Measurements from ENCODE around the gene SLC66A2. TPM values are rescaled to one million over a fixed set of nuclear protein-coding genes. Genes with fewer than 3 reads are reported as not detected.

Gene SLC66A2
- total RNA-seq, 1 experiment from 2014 or later = 30.5 TPM

DNA sequence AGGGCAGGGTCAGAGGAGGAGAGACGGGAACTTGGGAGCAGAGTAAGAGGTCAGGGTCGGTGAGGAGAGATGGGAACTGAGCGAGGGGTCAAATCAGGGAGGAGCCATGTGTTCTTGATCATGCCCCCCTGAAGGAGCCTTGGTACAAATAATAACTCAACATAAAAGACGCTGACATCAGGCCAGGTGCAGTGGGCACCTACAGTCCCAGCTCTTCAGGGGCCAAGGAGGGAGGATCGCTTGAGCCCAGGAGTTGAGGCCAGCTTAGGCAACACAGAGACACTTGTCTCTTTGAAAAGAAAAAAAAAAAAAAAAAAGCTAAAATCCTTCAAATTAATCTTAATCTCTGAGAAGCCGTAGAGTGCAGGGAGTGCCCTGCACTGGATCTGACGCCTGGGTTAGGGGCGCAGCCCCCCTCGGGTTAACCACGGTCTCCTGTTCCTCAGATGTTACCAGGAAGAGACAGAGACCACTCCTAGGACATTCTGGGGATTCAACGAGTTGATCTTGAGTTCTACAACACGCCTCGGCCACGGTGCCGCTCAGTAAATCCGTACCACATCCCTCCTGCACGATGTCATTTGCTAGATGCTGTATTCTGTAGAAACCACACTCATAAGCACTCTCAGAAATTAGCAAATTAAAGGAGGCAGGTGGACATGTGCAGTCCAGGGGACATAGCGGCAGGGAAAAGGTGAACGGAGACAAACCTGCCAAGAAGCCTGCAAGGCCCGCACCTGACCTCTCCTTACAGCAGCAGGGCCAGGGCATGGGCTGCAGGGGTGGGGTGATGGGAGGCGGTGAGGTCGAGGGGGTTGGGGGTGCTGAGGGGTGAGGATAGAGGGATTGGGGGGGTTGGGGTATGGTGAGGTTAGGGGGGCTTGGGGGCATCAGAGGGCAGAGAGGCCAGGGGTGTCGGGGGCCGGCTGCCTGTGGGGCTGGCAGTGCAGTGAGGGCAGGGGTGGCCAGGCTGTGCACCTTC, 29.2 kb downstream of the SLC66A2 start:
- DNase-seq (ENCODE audit: low read depth) = no peak

DNA sequence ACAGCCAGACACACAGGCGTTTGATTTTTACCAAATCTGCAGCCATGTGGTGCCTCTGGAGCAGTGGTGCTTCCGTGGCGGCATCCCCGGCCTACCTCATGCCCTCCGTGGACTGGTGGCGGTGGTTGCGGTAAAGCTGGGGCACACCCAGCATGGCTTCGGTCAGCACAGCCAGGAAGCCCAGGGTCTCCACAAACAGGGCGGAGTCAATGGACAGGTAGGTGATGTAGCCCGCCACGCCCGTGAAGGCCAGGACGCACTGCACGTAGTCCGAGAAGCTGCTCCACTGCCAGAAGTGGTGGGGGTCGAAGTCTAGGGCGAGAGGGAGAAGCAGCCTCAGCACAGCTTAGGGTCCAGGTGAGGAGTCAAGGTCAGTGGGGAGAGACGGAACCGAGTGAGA, 32.4 kb downstream of the SLC66A2 start:
- DNase-seq (ENCODE audit: low read depth) = no peak

DNA sequence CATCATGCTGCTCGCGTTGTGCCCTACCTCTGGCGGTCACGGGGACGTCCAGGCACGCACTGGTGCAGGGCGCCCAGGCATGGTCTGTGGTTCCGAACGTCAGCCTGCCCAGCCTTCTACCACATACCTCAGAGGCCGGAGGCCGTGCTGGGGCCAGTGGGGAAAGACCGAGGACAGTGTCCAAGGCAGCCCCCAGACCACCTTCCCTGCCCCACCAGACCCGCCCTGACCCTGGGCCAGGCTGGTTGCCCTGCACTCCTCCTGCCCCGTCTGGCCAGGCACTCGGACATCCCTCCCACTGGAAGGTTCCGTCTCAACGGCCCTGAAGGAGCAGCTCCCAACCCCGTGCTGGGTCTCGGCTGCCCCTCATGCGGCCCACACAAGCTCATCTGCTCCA, 32.8 kb downstream of the SLC66A2 start:
- DNase-seq (ENCODE audit: low read depth) = no peak

DNA sequence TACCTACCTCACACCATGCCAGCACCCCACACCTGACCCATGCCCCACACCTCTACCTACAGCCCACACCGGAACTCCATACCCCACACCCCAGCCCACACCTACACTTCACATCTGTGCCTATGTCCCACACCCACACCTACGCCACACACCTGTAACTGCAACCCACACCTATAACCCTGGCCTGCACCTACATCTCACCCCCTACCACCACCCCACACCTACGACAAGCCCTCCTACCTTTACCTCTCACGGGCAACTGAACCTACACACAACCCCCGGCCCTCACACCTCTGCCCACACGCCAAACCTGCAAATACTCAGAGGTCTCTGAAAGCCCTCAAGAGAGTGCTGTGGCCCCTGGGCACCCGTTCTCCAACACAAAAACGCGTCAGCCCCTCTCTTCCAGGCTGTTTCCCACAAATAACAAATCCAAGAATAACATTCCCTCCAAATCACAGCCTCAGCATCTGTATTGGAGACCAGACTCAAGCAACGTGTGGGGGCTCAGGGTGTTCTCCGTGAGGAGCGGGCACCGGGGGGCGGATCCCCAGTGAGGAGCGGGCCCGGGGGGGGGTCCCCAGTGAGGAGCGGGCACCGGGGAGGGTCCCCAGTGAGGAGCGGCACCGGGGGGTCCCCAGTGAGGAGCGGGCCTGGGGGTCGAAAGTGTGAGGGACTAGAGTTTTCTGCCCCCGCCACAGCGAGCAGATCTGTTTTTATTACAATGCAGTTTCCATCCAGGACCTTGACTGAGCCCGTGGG, 33.4 kb downstream of the SLC66A2 start:
- DNase-seq (ENCODE audit: low read depth) = no peak

DNA sequence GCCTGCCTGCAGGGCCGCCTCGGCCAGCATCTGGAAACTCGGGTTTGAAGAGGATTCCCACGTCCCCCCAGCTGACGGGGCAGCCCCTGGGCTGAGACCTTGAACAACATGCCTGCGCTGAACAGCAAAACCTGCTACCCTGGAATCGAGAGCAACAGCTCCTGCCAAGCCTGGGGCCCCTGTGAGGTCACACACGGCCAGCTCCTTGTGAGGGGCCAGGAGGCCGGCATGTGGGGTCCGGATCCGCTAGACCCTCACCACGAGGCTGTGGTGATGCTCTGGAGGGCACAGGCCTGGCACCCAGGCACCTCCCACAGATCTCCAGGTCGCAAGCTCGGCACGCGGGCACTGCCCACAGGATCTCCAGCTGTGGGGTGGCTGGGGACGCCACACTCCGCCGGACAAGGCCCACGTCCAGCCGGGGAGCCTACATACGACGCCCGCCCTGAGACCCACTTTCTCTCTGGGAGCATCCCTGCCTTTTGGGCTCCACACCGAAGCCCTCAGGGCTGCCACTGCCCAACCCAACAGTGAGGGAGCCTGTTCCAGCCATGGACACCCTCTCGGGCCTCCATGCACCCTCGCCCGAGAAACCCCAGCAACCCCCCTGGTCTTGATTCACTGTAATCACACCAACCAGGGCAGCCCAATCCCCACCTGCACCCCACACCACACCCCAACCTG, 34.1 kb downstream of the SLC66A2 start:
- DNase-seq (ENCODE audit: low read depth) = no peak

DNA sequence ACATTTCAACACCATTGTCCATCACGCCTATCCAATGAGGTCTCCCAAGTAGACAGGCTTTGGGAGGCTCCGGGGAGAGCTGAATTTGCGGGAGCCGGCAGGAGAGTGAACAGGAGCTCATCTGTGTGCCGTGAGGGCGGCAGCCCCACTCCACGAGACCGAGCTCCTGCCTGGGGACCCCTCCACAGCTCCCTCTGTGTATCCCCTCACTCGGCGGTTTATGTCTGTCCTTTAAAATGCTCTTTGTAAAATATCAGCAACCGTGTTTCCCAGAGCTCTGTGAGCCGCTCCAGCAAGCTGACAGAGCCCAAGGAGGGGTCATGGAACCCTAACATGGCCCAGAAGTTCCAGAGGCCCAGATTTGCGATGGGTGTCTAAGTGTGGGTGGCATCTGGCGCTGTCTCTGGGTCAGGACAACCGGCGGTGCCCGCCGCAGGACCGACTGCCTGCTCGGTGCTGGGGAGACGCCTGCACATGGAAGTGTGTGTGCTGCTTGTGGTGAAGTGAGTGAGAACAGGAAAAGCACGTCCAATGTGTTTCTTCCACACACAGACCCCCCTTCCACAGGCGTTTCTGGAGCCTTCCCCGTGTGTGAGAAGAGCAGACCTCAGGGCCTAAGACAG, 34.8 kb downstream of the SLC66A2 start:
- DNase-seq (ENCODE audit: low read depth) = no peak

DNA sequence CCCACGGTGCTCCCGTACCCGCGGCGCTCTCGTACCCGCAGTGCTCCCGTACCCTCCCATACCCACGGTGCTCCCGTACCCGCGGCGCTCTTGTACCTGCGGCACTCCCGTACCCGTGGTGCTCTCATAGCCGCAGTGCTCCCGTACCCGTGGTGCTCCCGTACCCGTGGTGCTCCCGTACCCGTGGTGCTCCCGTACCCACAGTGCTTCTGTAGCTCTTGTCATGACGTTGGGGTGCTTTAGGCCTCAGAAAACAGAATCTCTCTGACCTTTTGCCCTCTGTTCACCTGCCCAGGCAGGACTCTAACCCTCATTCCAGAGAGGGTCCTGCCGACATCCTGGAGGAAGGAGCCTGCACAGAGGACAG, 35.3 kb downstream of the SLC66A2 start:
- DNase-seq (ENCODE audit: low read depth) = no peak

DNA sequence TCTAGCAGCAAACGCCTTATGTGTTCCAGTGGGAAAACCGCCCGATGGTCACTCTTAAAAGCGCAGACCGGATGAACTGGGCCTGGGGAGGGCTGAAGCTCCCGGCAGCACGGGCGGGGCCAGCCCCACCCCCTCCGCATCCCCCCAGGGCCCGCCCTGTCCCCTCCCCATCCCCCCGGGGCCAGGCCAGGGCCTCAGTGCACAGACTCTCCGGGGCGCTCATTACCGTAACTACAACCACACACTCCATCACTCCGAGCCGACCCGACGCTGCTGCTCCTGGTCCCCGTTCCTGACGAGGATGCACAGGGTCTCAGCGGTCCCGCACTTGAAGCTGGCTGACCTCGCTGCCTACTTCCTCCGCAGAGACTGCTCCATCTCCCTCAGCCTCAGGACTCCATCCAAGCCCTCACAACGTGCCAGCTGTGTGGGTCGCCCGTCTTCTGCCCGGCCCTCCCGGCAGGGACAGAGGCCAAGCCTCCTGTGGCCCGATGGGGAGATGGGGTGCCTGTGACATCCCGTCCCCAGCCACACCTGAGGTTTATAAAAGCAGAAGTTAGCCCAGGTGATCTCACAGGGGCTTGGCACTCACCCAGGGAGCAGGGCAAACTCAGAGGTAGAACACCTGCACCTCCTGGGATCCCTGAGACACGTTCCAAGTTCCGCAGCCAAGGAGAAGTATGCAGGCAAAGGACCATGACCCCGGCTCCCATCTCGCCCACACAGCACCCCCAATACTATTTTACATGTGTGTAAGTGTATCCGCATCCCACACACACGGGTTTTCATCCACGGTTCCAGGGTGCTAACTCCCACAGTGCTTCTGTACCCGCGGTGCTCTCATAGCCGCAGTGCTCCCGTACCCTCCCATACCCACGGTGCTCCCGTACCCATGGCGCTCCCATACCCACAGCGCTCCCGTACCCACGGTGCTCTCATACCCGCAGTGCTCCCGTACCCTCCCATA, 36.0 kb downstream of the SLC66A2 start:
- no peak for DNase-seq (ENCODE audit: low read depth)

DNA sequence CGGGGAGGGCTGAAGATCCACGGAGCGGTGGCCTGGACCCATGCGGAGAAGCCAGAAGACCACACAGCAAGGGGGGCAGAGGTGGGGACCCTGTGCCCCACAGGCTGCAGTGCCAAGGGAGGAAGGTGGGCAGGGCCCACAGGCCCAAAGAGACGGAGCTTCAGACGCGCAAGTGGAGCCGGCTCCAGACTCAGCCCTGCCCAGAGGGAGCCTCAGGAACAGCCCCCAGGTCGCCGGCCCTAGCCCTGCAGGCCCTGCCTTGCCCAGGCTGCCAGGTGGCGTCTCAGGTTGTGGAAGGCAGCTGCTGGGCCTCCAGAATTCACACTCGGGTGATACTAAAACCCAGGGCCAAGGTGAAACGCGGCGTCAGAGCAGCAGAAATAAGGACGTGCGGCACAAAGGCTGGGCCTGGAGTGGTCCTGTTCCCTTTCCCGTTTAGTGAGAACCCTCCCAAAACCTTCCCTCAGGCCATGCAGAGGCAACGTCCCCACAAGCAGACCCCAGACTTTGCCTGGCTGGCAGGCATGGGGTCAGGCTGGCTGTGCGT, 36.8 kb downstream of the SLC66A2 start:
- DNase-seq (ENCODE audit: low read depth) = no peak

DNA sequence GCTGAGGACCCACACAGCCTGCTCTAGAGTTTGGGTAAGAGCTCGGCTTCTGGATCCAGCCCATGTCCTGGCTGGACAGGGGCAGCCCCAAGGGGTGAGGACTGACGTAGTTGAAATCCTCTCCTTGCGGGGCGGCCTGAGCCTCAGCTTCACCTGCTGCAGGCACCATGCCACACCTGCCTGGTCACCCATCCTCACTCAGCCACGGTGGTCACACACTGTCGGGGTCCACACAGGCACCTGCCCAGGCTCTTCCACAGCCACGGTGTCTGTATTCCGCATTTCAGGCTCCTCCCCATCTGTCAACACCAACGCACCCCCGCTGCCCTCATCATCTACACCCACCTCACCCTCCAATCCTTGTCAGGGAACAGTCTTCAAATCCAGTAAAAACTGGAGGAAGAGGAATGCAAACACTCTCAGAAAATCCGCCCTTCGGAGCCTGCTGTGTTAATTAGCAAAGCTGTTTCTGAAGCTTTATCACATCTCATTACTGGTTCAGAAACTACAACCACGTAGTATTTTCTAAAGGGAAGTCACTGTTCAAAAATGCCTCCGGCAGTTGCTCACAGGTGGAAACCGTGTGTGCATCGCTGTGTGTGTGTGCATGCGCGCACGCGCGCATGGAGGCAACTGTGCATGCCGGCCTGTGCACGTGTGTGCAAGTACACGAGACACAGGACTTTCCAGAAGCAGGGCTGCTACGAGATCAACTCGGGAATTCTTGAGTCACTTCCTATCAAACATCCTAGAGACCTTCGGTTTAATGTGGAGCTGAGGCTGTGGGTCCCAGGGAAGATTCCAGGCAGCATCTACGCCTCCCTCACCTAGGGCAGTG, 38.2 kb downstream of the SLC66A2 start:
- no peak for DNase-seq (ENCODE audit: low read depth)

DNA sequence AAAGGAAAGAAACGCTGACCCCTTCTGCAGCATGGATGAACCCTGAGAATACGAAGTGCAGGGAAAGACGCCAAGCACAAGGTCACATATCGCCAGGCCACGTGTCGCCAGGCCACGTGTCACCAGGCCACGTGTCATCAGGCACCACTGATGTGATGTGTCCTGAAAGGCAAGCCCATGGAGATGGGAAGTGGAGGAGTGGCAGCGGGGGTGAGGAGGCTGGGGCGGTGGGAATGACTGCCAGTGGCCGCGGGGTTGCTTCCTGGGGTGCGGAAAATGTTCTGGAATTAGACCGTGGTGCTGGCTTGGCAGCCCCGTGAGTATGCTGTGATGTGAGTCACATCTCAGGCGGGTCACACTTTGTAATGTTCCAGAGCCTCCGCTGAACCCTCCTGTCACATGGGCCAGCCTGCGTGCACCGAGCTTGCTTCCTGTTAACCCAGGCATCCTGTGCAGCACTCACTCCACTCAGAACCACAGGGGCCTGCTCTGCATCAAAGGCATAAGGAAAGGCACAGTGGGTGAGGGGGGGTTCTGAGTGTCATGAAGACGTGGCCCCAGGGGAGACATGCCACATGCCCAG, 39.0 kb downstream of the SLC66A2 start:
- no peak for DNase-seq (ENCODE audit: low read depth)

DNA sequence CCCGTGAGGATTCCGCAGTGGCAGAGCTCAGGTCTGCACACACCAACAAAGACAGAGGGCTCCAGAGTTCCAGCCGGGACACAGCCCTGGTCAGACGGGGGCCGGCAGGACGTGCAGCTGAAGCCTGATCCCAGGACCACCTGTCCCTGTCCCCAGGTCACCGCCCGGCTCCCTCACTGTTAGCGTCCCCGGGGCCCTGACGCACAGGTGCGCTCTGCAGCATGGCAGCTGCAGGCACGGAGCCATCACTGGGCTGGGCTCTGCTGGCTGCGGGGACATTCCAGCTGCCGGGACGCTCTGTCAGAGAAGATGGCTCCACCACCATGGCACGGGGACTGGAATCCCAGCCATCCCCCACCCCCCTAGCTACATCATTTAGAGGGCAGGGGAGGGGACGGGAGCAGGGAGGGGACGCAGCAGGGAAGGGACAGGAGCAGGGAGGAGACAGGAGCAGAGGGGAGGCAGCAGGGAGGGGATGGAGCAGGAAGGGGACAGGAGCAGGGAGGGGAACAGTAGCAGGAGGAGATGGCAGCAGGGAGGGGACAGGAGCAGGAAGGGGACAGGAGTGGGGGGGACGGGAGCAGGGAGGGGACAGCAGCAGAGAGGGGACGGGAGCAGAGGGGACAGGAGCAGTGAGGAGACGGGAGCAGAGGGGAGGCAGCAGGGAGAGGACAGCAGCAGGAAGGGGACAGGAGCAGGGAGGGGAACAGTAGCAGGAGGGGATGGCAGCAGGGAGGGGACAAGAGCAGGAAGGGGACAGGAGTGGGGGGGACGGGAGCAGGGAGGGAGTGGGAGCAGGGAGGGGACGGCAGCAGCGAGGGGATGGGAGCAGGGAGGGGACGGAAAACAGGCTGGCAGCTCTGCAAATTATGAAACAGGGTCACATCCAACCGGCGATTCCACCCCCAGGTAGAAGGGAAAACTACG, 39.8 kb downstream of the SLC66A2 start:
- DNase-seq (ENCODE audit: low read depth) = no peak

DNA sequence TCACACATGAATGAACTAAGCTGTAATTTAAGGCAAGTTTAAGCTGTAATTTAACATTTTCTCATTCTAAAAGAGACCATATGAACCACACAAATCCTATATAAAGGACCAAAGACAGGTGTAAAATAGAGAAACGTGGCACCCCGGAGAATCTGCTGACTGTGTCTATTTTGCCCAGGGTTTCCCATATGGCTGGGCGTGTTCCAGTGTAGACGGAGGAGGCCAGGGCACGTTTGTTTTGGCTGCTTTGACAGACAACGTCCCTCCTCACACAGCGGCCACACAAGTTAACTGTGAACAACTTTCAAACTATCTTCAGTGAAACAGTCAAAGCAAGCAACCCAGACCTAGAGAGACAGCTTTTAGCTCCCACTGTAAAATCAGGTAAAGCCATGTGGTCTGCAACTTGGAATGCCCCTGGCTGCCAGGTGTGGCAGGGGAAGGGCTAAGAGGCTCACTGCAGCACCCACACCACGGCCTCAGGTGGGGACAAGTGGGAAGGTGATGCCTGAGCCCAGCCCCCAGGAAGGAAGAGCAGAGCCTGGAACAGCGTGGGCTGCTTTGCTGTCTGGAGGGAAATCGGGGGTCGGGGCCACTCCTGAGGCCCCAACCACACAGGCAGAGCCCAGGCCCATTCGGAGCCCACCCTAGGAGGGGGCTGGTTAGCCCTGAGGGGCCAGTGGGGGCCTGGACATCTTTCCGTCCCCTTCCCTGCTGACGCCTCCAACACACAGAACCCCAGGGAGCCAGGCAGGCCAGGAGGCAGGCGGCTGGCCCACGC, 40.7 kb downstream of the SLC66A2 start:
- no peak for DNase-seq (ENCODE audit: low read depth)

DNA sequence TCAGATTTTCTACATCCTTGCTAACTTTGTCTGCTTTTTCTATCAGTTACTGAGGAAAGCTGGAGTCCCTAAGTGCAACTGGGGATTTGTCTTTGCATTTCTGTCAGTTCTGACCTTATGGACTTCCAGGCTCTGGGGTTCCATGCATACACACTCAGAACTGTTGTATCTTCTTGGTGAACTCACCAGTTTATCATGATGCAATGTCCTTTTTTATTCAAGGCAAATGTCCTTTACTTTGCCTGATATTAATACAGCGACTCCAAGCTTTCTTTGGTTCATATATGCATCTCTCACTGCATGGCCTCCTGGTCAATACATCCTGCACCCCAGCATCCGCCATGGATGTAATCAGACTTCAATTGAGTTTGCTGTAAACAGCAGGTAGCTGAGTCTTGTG, 44.7 kb downstream of the SLC66A2 start:
- no peak for DNase-seq (ENCODE audit: low read depth)

DNA sequence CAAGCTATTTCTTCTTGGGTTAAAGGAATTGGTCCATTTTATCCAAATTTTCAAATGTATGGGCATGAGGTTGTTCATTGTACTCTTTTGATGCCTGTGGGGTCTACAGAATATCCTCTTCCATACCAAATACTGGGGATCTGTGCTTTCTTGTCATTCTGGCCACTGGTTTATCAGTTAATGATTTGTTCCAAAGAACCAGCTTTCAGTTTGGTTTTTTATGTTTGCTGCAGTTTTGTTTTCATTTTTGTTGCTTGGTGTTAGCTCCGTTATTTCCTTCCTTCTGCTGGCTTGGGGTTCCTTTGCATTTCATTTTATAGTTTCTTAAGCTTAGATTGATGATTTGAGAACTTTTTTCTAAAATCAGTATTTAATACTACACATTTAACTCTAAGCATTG, 45.5 kb downstream of the SLC66A2 start:
- DNase-seq (ENCODE audit: low read depth) = no peak

DNA sequence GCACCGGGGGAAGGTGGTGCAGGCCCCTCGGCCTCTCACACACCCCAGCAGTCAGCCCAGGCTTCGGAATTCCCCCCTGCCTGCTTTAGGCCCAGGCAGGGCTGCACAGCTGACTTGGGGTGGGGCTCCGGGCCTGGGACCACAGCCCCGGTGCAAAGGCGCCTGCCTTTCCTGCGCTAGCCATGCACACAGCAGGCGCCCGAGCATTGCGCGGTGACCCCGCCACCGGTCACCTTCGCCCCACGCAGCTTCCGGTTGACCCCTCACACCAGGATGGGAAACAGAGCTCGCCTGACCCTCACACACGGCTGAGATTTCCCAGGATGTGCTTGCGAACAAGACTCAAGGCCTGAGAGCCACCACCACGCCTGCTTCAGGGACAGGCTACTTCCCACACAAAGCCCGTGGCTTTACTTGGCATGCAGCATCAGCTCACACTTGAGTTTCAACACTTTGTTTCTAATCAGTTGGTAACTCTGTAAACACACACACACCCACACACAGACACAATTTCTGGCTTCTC, 46.0 kb downstream of the SLC66A2 start:
- no peak for DNase-seq (ENCODE audit: low read depth)

Measured in M059J (cell line).